SK-N-SH treated with all-trans-retinoic acid at 6 μM for 48 hours (cell line): ENCODE measurements around the gene STIP1.

Source experiments
- OSR1 ChIP-seq: fragments of 250-450 bp; sonication (Bioruptor Pico); IDR thresholded peaks from 2 replicates; pipeline ENCODE4 v1.8.0; 2022; ENCODE audit warnings: moderate library complexity, mild to moderate bottlenecking, inconsistent platforms
- PATZ1 ChIP-seq: fragments of 250-450 bp; sonication (Bioruptor Pico); IDR thresholded peaks from 2 replicates; pipeline ENCODE4 v1.8.0; 2020; ENCODE audit warnings: mild to moderate bottlenecking, moderate library complexity, borderline replicate concordance
- RARB ChIP-seq: fragments of 250-450 bp; sonication (Bioruptor Pico); IDR thresholded peaks from 2 replicates; pipeline ENCODE4 v1.8.0; 2021; ENCODE audit warnings: mild to moderate bottlenecking, moderate library complexity
- TCF4 ChIP-seq: fragments of 250-450 bp; sonication (Bioruptor Pico); IDR thresholded peaks from 2 replicates; pipeline ENCODE4 v1.8.0; 2021; ENCODE audit warnings: mild to moderate bottlenecking, moderate library complexity, borderline replicate concordance
- ZFP3 ChIP-seq: fragments of 250-450 bp; sonication (Bioruptor Pico); IDR thresholded peaks from 2 replicates; pipeline ENCODE4 v1.5.0; 2020; ENCODE audit warnings: mild to moderate bottlenecking, moderate library complexity
- ZNF565 ChIP-seq: fragments of 450-650 bp; formaldehyde crosslinking; conservative IDR thresholded peaks from 2 replicates; pipeline ENCODE4 v1.5.0; 2020; ENCODE audit warnings: low read depth, mild to moderate bottlenecking, moderate library complexity

- TF ChIP-seq PATZ1 (CRISPR knock-in tag) (no peak), OSR1 (no peak), RARB (CRISPR knock-in tag) (no peak), ZFP3 (CRISPR knock-in tag) (no peak), ZNF565 (CRISPR knock-in tag) (no peak), TCF4 (no peak)
These were observed 22.0 kb upstream of the STIP1 start for GRCh38 chr11:64163951-64164350.
